HepG2 (cell line): ENCODE measurements around the gene TNN. TPM values are rescaled to one million over a fixed set of nuclear protein-coding genes. Genes with fewer than 3 reads are reported as not detected.

Experiments used
- ATAC-seq: fragments of 200-7000 bp; cut with Tn5 transposase; 3 replicates; pipeline ENCODE4 v1.9.1; 2020; ENCODE audit warnings: mild to moderate bottlenecking, moderate library complexity
- BruUV-seq: library from RNA; stranded (reverse); fragments of 400-500 nt; replicated peaks from 2 replicates; lab custom pipeline; 2021; lab: Mats Ljungman, UMichigan
- CTCF ChIA-PET: fragments of 300-600 bp; formaldehyde crosslinking; extraction: SDS; loops from one replicate; lab custom pipeline; 2021; ENCODE audit warnings: low total read pairs, inconsistent platforms, low intra/inter-chr PET ratio; lab: Yijun Ruan, JAX
- POLR2A ChIA-PET: fragments of 350-600 bp; sonication (Branson Sonifier 250); formaldehyde crosslinking; loops from one replicate; lab custom pipeline; 2020; ENCODE audit warnings: antibody characterized with exemption, inconsistent platforms; lab: Yijun Ruan, JAX
- DNase-seq: peaks from one replicate; pipeline ENCODE4 v3.0.0-alpha.2; 2015; ENCODE audit warnings: low spot score
- FAIRE-seq: peaks from 3 replicates; lab custom pipeline; 2011; peaks lifted over from hg19 to GRCh38; lab: Jason Lieb, UNC
- H2AFZ ChIP-seq: one replicate; pipeline ENCODE4 v1.6.1; 2011; ENCODE audit warnings: low read length, inconsistent platforms
- H3K27ac ChIP-seq: fragments of 300-600 bp; 3 replicates; pipeline ENCODE4 v1.8.0; 2011; ENCODE audit warnings: mixed run types, mild to moderate bottlenecking, mixed read lengths, low read length, inconsistent platforms; ENCODE audit not compliant: insufficient read depth; ENCODE audit errors: extremely low read length
- H3K27me3 ChIP-seq, 2 experiments: fragments of 200-600 bp in 1 of 2; 2 replicates in 1 of 2; 3 replicates in 1 of 2; pipeline versions ENCODE4 v1.6.0 to v1.8.0; 2011; ENCODE audit warnings: low read length in 2 of 2, mild to moderate bottlenecking in 2 of 2, moderate library complexity in 2 of 2, inconsistent platforms in 1 of 2; ENCODE audit not compliant: insufficient read depth in 2 of 2, control insufficient read depth in 1 of 2
- H3K36me3 ChIP-seq, 2 experiments: fragments of 200-600 bp in 1 of 2; replicated peaks in 1 of 2; 2 replicates in 1 of 2; 3 replicates in 1 of 2; pipeline versions ENCODE4 v1.5.1 to v1.8.0; 2011; ENCODE audit warnings: low read length in 2 of 2, inconsistent platforms in 1 of 2; ENCODE audit not compliant: insufficient read depth in 2 of 2, control insufficient read depth in 1 of 2
- H3K4me1 ChIP-seq: 2 replicates; pipeline ENCODE4 v1.5.1; 2012; ENCODE audit warnings: low read length, inconsistent platforms; ENCODE audit not compliant: insufficient read depth
- H3K4me2 ChIP-seq: 2 replicates; pipeline ENCODE4 v1.6.0; 2011; ENCODE audit warnings: low read depth, low read length, inconsistent platforms
- H3K4me3 ChIP-seq, 3 experiments: fragments of 200-600 bp in 1 of 3; sonication (generic), shearing (Covaris generic) in 1 of 3; replicated peaks in 1 of 3; 2 replicates each; pipeline ENCODE4 v1.5.1; 2011 to 2016; ENCODE audit warnings: low read length in 3 of 3, inconsistent platforms in 2 of 3, low read depth in 2 of 3, mild to moderate bottlenecking in 2 of 3, control low read depth in 1 of 3, mixed read lengths in 1 of 3; ENCODE audit not compliant: insufficient read depth in 1 of 3
- H3K79me2 ChIP-seq: one replicate; pipeline ENCODE4 v1.6.1; 2011; ENCODE audit warnings: low read length, inconsistent platforms; ENCODE audit not compliant: insufficient read depth
- H3K9ac ChIP-seq: 2 replicates; pipeline ENCODE4 v1.6.0; 2011; ENCODE audit warnings: mild to moderate bottlenecking, low read depth, low read length, inconsistent platforms; ENCODE audit not compliant: insufficient read depth
- H3K9me3 ChIP-seq: 2 replicates; pipeline ENCODE4 v1.5.1; 2012; ENCODE audit warnings: mild to moderate bottlenecking, low read length
- H4K20me1 ChIP-seq: 2 replicates; pipeline ENCODE4 v1.6.0; 2011; ENCODE audit warnings: inconsistent platforms, mild to moderate bottlenecking, low read length, moderate library complexity; ENCODE audit not compliant: insufficient read depth
- AKAP8 ChIP-seq: sonication (generic); formaldehyde crosslinking; IDR thresholded peaks from 2 replicates; pipeline ENCODE4 v1.5.1; 2020; ENCODE audit warnings: mild to moderate bottlenecking, missing genetic modification reagents
- HNRNPL ChIP-seq: fragments of 200-400 bp; formaldehyde crosslinking; IDR thresholded peaks from 2 replicates; pipeline ENCODE4 v1.6.1; 2017; ENCODE audit warnings: mild to moderate bottlenecking, low read depth, low read length
- SKI ChIP-seq: fragments of 450-650 bp; IDR thresholded peaks from one replicate; pipeline ENCODE4 v1.6.1; 2018; ENCODE audit warnings: mild to moderate bottlenecking; ENCODE audit not compliant: partially characterized antibody
- XRCC5 ChIP-seq: fragments of 200-400 bp; formaldehyde crosslinking; optimal IDR thresholded peaks from 2 replicates; pipeline ENCODE3; 2017; ENCODE audit warnings: mild to moderate bottlenecking, low read length
- ZZZ3 ChIP-seq: sonication (generic); formaldehyde crosslinking; IDR thresholded peaks from 2 replicates; pipeline ENCODE4 v1.4.0; 2020; ENCODE audit warnings: missing genetic modification reagents, mild to moderate bottlenecking, borderline replicate concordance
- WGBS: methylation state at CpG from one replicate; pipeline ENCODE4 v1.1.6; 2017; ENCODE audit warnings: low lambda C conversion rate; 5-methylcytosine and 5-hydroxymethylcytosine counted together
- in situ Hi-C: cut with HindIII; loops from 2 replicates; pipeline ENCODE4 v1.10.0; 2017; ENCODE audit warnings: low pct_unique_long_range_greater_than_20kb; ENCODE audit not compliant: extremely low pct_ligation_motif_present
- intact Hi-C: fragments of 100-400 bp; cut with micrococcal nuclease; formaldehyde crosslinking; loops from one replicate; pipeline ENCODE4 v1.10.0; 2022; ENCODE audit not compliant: unreplicated experiment
- polyA plus RNA-seq, 8 experiments: library from polyadenylated mRNA; depleted of rRNA in 3 of 8; stranded (reverse) in 7 of 8; unstranded in 1 of 8; fragments of >200 nt; fragmentation: Illumina TruSeq in 4 of 8; extraction: Trizol in 4 of 8; gene quantifications; 2 replicates each; pipeline versions ENCODE4 v1.2.1 to v1.2.3, GENCODE V29; 2011 to 2016; ENCODE audit warnings: low read depth in 4 of 8, missing spikeins in 1 of 8, mixed read lengths in 1 of 8; ENCODE audit not compliant: insufficient read depth in 1 of 8
- total RNA-seq, 5 experiments: library from RNA; depleted of rRNA; stranded (reverse); fragments of >200 nt; fragmentation: Illumina TruSeq; extraction: Trizol; gene quantifications; 2 replicates each; pipeline ENCODE4 v1.2.3, GENCODE V29; 2016; ENCODE audit warnings: low read depth in 1 of 5
- TF ChIP-seq, protein P1 (sequence below): sonication (generic); formaldehyde crosslinking; IDR thresholded peaks from 2 replicates; pipeline ENCODE4 v1.5.1; 2020; ENCODE audit warnings: mild to moderate bottlenecking, moderate library complexity, missing genetic modification reagents
- TF ChIP-seq, protein P2 (sequence below): sonication (generic); formaldehyde crosslinking; IDR thresholded peaks from 2 replicates; pipeline ENCODE4 v1.5.0; 2020; ENCODE audit warnings: mild to moderate bottlenecking, missing genetic modification reagents, moderate library complexity

TNN gene
- total and polyA plus RNA-seq, 2 of the 13 experiments (the other 11 are each of a cell fraction or from before 2014, with no cell fraction given) = not detected

DNA sequence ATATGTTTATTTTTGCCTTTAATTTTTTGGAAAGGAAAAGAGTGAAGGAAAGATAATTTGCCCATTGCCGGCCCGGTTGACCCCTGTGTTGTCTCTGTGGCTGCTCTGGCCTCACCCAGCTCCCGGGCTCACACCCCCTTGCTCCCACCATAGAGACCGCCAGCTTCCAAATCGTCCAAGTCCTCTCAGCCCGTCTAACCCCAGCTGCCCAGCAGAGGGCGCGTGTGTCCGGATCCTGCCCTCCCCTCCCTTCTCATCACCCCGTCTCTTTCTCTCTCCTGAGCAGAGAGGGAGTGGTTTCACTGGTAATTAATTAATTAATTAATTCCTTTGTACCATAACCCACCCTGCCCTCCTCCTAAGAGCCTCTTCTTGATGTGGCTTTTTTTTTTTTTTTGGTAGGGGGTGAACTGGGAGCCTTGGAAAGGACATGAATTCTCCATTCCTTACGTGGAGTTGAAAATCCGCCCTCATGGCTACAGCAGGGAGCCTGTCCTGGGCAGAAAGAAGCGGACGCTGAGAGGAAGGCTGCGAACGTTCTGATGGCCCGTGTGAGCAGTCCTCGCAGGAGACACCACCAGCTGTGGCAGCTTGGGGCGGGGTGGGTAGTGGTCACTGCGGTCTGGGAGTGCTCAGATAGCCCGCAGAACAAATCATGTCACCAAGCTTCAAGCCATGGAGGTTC lies 79.0 kb downstream of the TNN start:
- no peaks in the 10 kb centered on the region for H3K9me3 ChIP-seq
- TF ChIP-seq ZZZ3 (CRISPR knock-in tag) = no peak
- no peak for TF ChIP-seq AKAP8 (CRISPR knock-in tag)
- peak; percentile 78 for TF ChIP-seq XRCC5
- TF ChIP-seq, protein P1, sequence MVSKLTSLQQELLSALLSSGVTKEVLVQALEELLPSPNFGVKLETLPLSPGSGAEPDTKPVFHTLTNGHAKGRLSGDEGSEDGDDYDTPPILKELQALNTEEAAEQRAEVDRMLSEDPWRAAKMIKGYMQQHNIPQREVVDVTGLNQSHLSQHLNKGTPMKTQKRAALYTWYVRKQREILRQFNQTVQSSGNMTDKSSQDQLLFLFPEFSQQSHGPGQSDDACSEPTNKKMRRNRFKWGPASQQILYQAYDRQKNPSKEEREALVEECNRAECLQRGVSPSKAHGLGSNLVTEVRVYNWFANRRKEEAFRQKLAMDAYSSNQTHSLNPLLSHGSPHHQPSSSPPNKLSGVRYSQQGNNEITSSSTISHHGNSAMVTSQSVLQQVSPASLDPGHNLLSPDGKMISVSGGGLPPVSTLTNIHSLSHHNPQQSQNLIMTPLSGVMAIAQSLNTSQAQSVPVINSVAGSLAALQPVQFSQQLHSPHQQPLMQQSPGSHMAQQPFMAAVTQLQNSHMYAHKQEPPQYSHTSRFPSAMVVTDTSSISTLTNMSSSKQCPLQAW (CRISPR knock-in tag) = peak; percentile 33; the same call in 1 of the 2 replicates
- TF ChIP-seq SKI = no peak
- TF ChIP-seq, protein P2, sequence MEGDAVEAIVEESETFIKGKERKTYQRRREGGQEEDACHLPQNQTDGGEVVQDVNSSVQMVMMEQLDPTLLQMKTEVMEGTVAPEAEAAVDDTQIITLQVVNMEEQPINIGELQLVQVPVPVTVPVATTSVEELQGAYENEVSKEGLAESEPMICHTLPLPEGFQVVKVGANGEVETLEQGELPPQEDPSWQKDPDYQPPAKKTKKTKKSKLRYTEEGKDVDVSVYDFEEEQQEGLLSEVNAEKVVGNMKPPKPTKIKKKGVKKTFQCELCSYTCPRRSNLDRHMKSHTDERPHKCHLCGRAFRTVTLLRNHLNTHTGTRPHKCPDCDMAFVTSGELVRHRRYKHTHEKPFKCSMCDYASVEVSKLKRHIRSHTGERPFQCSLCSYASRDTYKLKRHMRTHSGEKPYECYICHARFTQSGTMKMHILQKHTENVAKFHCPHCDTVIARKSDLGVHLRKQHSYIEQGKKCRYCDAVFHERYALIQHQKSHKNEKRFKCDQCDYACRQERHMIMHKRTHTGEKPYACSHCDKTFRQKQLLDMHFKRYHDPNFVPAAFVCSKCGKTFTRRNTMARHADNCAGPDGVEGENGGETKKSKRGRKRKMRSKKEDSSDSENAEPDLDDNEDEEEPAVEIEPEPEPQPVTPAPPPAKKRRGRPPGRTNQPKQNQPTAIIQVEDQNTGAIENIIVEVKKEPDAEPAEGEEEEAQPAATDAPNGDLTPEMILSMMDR (CRISPR knock-in tag) = peak; percentile 78
- TF ChIP-seq HNRNPL = no peak
- in situ Hi-C loops = no loop called here
- peak; percentile 92 for ATAC-seq
- peaks cover 13% of the 10 kb centered on the region for H3K4me1 ChIP-seq
- FAIRE-seq = peak; percentile 23
- H3K27ac ChIP-seq = no peak overlapping the region
- H3K27me3 ChIP-seq = peaks cover 0 to 6% of the 10 kb centered on the region in 2 experiments; a peak in 1 of 5 replicates
- H2AFZ ChIP-seq = no peak overlapping the region
- 35% methylated on average over 16 of the region's 21 CpGs for WGBS
- H4K20me1 ChIP-seq = no peaks in the 10 kb centered on the region
- DNase-seq = peak; percentile 31
- POLR2A ChIA-PET = no interaction called here
- CTCF ChIA-PET = no interaction called here
- intact Hi-C loops = loop anchor here (1.0 kb wide), 1 partner anchor 117 kb away; no protein-coding TSS in a partner anchor
- H3K9ac ChIP-seq = no peak overlapping the region
- H3K79me2 ChIP-seq = no peaks in the 10 kb centered on the region
- no TSS peak for BruUV-seq
- H3K4me3 ChIP-seq = no peak overlapping the region
- no peaks in the 10 kb centered on the region for H3K36me3 ChIP-seq
- H3K4me2 ChIP-seq = peak overlapping the region; percentile 20
